Measurements from ENCODE around the gene CRTAC1.

GRCh38 chr10:97916586-97916985 is 113.8 kb downstream of the CRTAC1 start:
- no peak for TF ChIP-seq CTCF (conservative IDR thresholded peaks at IDR 0.05)
- TF ChIP-seq ZFX (IDR thresholded peaks at IDR 0.05) = no peak
